PFSK-1 (cell line): Measurements from ENCODE around the gene EEF1AKMT4.

Experiments used
- FOXP2 ChIP-seq: optimal IDR thresholded peaks from 2 replicates; pipeline ENCODE3; 2011; ENCODE audit warnings: borderline replicate concordance, control low read depth, inconsistent platforms; ENCODE audit not compliant: insufficient read depth; ENCODE audit errors: extremely low read length, extremely low read depth
- POLR2AphosphoS5 ChIP-seq: IDR thresholded peaks from 2 replicates; pipeline ENCODE4 v1.6.1; 2012; ENCODE audit warnings: low read depth, mild to moderate bottlenecking, control low read depth, low read length, moderate library complexity
- SIN3A ChIP-seq: IDR thresholded peaks from 2 replicates; pipeline ENCODE4 v1.6.1; 2012; ENCODE audit warnings: mild to moderate bottlenecking, low read length, moderate library complexity, borderline replicate concordance; ENCODE audit not compliant: insufficient read depth
- TAF1 ChIP-seq: IDR thresholded peaks from 2 replicates; pipeline ENCODE4 v1.6.1; 2012; ENCODE audit warnings: low read length, control low read depth, borderline replicate concordance; ENCODE audit not compliant: insufficient read depth
- TF ChIP-seq, protein P1 (sequence below), 2 experiments: IDR thresholded peaks; 2 replicates each; pipeline versions ENCODE4 v1.6.1 to v1.8.0; 2011 to 2012; ENCODE audit warnings: low read depth in 2 of 2, low read length in 2 of 2, control low read depth in 1 of 2, inconsistent platforms in 1 of 2, mild to moderate bottlenecking in 1 of 2, moderate library complexity in 1 of 2; ENCODE audit not compliant: insufficient read depth in 1 of 2

Gene EEF1AKMT4

DNA sequence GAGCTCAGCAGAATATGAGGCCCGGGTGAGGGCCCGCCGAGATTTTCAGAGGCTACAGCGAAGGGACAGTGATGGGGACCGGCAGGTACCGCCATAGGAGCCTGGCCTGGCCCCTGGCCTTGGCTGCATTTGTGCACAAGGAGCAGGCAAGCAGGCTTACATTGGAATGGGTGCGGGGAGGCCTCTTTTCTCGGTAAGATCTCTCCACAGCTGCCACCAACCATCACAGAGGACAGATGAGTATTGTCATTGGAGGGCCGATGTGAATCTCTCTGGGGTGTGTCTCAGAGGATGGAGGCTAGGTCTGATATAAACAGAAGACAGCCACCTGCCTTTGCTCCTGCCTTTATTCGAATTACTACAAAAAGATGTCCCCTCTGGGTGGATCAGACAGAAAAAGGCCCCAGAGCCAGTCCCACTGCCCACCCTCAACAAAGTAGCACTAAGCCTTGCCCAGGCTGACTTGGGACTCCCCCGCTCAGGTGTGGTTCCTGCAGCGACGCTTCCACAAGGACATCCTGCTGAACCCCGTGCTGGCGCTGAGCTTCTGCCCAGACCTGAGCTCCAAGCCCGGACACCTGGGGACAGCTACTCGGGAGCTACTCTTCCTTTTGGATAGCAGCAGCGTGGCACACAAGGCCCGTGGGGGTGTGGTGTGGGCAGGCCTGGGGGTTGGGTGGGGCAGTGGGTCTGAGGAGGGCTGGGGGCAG, 14.6 kb upstream of the EEF1AKMT4 start:
- no peak for TF ChIP-seq POLR2AphosphoS5
- TF ChIP-seq SIN3A: no peak
- no peak for TF ChIP-seq FOXP2
- TF ChIP-seq, protein P1, sequence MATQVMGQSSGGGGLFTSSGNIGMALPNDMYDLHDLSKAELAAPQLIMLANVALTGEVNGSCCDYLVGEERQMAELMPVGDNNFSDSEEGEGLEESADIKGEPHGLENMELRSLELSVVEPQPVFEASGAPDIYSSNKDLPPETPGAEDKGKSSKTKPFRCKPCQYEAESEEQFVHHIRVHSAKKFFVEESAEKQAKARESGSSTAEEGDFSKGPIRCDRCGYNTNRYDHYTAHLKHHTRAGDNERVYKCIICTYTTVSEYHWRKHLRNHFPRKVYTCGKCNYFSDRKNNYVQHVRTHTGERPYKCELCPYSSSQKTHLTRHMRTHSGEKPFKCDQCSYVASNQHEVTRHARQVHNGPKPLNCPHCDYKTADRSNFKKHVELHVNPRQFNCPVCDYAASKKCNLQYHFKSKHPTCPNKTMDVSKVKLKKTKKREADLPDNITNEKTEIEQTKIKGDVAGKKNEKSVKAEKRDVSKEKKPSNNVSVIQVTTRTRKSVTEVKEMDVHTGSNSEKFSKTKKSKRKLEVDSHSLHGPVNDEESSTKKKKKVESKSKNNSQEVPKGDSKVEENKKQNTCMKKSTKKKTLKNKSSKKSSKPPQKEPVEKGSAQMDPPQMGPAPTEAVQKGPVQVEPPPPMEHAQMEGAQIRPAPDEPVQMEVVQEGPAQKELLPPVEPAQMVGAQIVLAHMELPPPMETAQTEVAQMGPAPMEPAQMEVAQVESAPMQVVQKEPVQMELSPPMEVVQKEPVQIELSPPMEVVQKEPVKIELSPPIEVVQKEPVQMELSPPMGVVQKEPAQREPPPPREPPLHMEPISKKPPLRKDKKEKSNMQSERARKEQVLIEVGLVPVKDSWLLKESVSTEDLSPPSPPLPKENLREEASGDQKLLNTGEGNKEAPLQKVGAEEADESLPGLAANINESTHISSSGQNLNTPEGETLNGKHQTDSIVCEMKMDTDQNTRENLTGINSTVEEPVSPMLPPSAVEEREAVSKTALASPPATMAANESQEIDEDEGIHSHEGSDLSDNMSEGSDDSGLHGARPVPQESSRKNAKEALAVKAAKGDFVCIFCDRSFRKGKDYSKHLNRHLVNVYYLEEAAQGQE (IDR thresholded peaks at IDR 0.05; ENCODE audit: insufficient read depth in 1 of 2, low read depth in 2 of 2, low read length in 2 of 2): no peak
- TF ChIP-seq TAF1: no peak

DNA sequence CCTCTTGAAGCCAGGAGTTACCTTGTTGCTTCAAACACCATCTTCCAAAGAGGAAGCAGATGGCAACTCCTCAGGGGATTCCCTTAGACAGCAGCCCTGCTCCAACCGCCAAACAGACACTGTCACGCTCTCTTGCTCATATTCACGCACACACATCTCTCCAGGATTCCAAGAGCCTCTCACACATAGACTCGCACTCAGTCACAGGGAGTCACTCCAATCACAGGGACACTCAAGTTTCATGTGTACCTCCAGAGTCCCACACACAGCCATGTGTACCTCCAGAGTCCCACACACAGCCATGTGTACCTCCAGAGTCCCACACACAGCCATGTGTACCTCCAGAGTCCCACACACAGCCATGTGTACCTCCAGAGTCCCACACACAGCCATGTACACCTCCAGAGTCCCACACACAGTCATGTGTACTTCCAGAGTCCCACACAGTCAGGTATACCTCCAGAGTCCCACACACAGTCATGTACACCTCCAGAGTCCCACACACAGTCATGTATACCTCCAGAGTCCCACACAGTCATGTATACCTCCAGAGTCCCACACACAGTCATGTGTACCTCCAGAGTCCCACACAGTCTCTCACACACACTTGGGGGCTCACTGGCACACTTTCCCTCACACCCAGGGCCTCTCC, 14.0 kb upstream of the EEF1AKMT4 start:
- TF ChIP-seq FOXP2 (no peak), SIN3A (no peak), TAF1 (no peak), POLR2AphosphoS5 (no peak)
- TF ChIP-seq, protein P1 (IDR thresholded peaks at IDR 0.05; ENCODE audit: insufficient read depth in 1 of 2, low read depth in 2 of 2, low read length in 2 of 2): no peak

DNA sequence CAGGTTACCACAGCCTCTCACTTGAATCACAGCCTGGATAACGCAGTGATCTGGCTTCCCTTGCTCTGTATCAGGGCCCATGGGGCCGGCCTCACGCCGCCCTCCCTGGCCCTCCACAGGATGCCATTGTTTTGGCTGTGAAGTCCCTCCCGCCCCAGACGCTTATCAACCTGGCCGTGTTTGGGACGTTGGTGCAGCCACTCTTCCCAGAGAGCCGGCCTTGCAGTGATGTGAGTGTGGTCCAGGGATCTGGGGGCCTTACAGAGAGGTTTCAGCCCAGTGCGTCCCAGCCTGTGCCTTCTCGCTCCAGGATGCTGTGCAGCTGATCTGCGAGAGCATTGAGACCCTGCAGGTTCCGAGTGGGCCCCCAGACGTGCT, 13.4 kb upstream of the EEF1AKMT4 start:
- TF ChIP-seq FOXP2 (no peak), SIN3A (no peak), POLR2AphosphoS5 (no peak), TAF1 (no peak)
- TF ChIP-seq, protein P1 (IDR thresholded peaks at IDR 0.05; ENCODE audit: insufficient read depth in 1 of 2, low read depth in 2 of 2, low read length in 2 of 2): no peak

DNA sequence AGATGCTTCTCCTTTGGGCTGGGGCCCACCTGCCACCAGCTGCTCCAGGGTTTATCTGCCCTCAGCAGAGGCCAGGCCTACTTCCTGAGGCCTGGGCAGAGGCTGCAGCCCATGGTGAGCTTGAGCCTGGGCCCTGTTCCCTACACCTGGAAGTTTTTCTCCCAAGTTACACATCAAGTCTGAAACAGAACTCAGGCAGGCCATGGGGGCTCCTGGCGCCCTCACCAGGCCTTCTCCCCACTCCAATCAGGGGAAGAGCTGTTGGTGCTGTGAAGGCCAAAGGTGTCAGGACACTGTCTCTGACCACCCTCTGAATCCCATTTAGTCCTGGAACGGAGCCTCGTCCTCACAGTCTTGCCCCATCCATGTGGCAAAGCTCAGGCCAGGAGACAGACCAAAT, 12.8 kb upstream of the EEF1AKMT4 start:
- TF ChIP-seq POLR2AphosphoS5: no peak
- no peak for TF ChIP-seq TAF1
- TF ChIP-seq, protein P1 (IDR thresholded peaks at IDR 0.05; ENCODE audit: insufficient read depth in 1 of 2, low read depth in 2 of 2, low read length in 2 of 2): no peak
- no peak for TF ChIP-seq SIN3A
- no peak for TF ChIP-seq FOXP2
